ENCODE results near the gene TSPAN4. TPM values are rescaled to one million over a fixed set of nuclear protein-coding genes. Genes with fewer than 3 reads are reported as not detected.

The TSPAN4 gene
- total and polyA plus RNA-seq, 7 donors = 11.4 to 38.5 (median 17.7) TPM

GRCh38 chr11:887589-887988 lies 44.9 kb downstream of the TSPAN4 start:
- intact Hi-C loops (cut with DNase I) = no loop called here
- 79 to 88% (median 87%) methylated on average over 14 of the region's 14 CpGs for WGBS, 3 donors
- no peaks in the 10 kb centered on the region for H3K9me3 ChIP-seq
- no peaks in the 10 kb centered on the region for H3K27me3 ChIP-seq (ENCODE audit: insufficient read depth in 3 of 3, low read length in 2 of 3)
- H3K4me3 ChIP-seq = no peak overlapping the region
- ATAC-seq (peak in 2 of 4 donors; percentile 3 to 9), DNase-seq (no peak)
- TF ChIP-seq, protein P1, sequence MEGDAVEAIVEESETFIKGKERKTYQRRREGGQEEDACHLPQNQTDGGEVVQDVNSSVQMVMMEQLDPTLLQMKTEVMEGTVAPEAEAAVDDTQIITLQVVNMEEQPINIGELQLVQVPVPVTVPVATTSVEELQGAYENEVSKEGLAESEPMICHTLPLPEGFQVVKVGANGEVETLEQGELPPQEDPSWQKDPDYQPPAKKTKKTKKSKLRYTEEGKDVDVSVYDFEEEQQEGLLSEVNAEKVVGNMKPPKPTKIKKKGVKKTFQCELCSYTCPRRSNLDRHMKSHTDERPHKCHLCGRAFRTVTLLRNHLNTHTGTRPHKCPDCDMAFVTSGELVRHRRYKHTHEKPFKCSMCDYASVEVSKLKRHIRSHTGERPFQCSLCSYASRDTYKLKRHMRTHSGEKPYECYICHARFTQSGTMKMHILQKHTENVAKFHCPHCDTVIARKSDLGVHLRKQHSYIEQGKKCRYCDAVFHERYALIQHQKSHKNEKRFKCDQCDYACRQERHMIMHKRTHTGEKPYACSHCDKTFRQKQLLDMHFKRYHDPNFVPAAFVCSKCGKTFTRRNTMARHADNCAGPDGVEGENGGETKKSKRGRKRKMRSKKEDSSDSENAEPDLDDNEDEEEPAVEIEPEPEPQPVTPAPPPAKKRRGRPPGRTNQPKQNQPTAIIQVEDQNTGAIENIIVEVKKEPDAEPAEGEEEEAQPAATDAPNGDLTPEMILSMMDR (IDR thresholded peaks at IDR 0.05) = no peak
- peaks cover 7% of the 10 kb centered on the region for H3K4me1 ChIP-seq
- peaks cover 0 to 12% of the 10 kb centered on the region in 2 donors for H3K36me3 ChIP-seq (ENCODE audit: insufficient read depth in 1 of 2, low read depth in 1 of 2)
- H3K27ac ChIP-seq = no peak overlapping the region

DNA sequence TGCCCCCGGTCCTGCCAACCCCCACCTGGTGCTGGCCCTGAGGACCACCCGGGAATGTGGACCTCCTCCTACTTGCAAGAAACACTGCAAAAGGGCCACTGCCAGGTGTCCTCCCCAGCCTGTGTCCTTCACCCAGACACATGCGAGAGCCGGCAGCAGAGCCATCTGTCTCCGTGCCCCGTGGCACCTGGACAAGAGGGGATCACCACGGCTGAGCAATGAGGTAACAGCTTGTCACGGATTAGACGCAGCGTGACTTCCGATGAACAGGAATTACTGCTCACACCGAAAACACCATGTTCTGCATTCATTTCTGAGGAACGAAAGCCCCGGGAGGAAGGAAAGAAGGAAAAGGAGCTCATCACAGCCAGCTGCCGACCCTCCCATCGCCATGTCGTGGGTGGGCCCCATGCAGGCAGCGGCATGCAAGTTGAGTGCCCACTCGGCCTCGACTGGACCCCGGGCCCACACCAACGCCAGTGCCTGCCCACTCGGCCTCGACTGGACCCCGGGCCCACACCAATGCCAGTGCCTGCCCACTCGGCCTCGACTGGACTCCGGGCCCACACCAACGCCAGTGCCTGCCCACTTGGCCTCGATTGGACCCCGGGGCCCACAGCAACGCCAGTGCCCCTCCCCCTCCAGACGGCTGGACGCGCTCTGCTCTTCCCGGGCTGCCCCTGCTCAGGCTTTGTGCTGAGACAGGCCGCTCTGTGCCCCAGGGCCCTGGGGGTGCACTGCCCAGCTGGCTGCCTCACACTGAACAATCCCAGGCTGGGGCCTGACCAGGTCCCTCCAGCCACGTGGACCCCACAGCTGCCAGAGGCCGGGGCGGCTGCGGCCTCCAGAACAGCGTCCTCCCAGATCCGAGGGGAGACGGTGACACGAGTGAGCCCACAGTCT lies 45.9 kb downstream of the TSPAN4 start:
- Histone ChIP-seq H3K4me1 (peaks cover 7% of the 10 kb centered on the region), H3K9me3 (no peaks in the 10 kb centered on the region), H3K27me3 (ENCODE audit: insufficient read depth in 3 of 3, low read length in 2 of 3) (no peaks in the 10 kb centered on the region), H3K36me3 (ENCODE audit: insufficient read depth in 1 of 2, low read depth in 1 of 2) (peaks cover 0 to 2% of the 10 kb centered on the region in 2 donors), H3K4me3 (no peak overlapping the region), H3K27ac (no peak overlapping the region)
- DNase-seq (no peak), ATAC-seq (peak in 3 of 4 donors; percentile 74 to 76 (median 74))
- TF ChIP-seq, protein P1 (IDR thresholded peaks at IDR 0.05) = no peak
- intact Hi-C loops (cut with DNase I) = no loop called here
- 41 to 63% (median 54%) methylated on average over 38 to 45 of the region's 45 CpGs for WGBS, 3 donors

- no peak overlapping the region for H3K4me3 ChIP-seq
- TF ChIP-seq, protein P1 (IDR thresholded peaks at IDR 0.05) = no peak
- no peak overlapping the region for H3K27ac ChIP-seq
- WGBS, 3 donors = 79 to 83% (median 81%) methylated on average over 13 of the region's 13 CpGs
- no peaks in the 10 kb centered on the region for H3K27me3 ChIP-seq (ENCODE audit: insufficient read depth in 3 of 3, low read length in 2 of 3)
- ATAC-seq = peak in 1 of 4 donors; percentile 12
- H3K36me3 ChIP-seq (ENCODE audit: insufficient read depth in 1 of 2, low read depth in 1 of 2) = no peaks in the 10 kb centered on the region
- no peaks in the 10 kb centered on the region for H3K9me3 ChIP-seq
- no peak for DNase-seq
- H3K4me1 ChIP-seq = peaks cover 7% of the 10 kb centered on the region
- intact Hi-C loops (cut with DNase I) = no loop called here
These were observed 46.6 kb downstream of the TSPAN4 start for GRCh38 chr11:889257-889656.

- ATAC-seq (no peak), DNase-seq (no peak)
- H3K4me3 ChIP-seq = no peak overlapping the region
- no peaks in the 10 kb centered on the region for H3K9me3 ChIP-seq
- H3K27ac ChIP-seq = no peak overlapping the region
- no peaks in the 10 kb centered on the region for H3K27me3 ChIP-seq (ENCODE audit: insufficient read depth in 3 of 3, low read length in 2 of 3)
- TF ChIP-seq, protein P1 (IDR thresholded peaks at IDR 0.05) = no peak
- H3K4me1 ChIP-seq = peaks cover 7% of the 10 kb centered on the region
- WGBS, 3 donors = 78 to 82% (median 80%) methylated on average over 32 of the region's 32 CpGs
- intact Hi-C loops (cut with DNase I) = no loop called here
- no peaks in the 10 kb centered on the region for H3K36me3 ChIP-seq (ENCODE audit: insufficient read depth in 1 of 2, low read depth in 1 of 2)
These were observed 47.2 kb downstream of the TSPAN4 start for GRCh38 chr11:889687-890475.
